Naive thymus-derived CD4-positive, alpha-beta T cell (primary cell): ENCODE measurements around the gene PIK3R2. TPM values are rescaled to one million over a fixed set of nuclear protein-coding genes. Genes with fewer than 3 reads are reported as not detected.
"Not testable (repeated sequence)": the region's sequence is repeated elsewhere in the genome, so short reads cannot be mapped to it uniquely, and the experiment has no call there.

Experiments used
- ATAC-seq: fragments of 150-1000 bp; cut with Tn5 transposase; 2 replicates; pipeline ENCODE4 v1.10.0; 2021; ENCODE audit warnings: mild to moderate bottlenecking, moderate library complexity
- CTCF ChIA-PET: fragments of 350-600 bp; sonication (Branson Sonifier 250); formaldehyde crosslinking; loops from one replicate; lab custom pipeline; 2021; ENCODE audit warnings: antibody characterized with exemption; lab: Charles Lee
- POLR2A ChIA-PET: fragments of 350-600 bp; sonication (Branson Sonifier 250); formaldehyde crosslinking; loops from one replicate; lab custom pipeline; 2021; ENCODE audit warnings: antibody characterized with exemption, inconsistent platforms; lab: Charles Lee
- DNase-seq, 9 donors: peaks; one replicate each; pipeline versions ENCODE4 v3.0.0 to v3.0.0-alpha.2; 2020 to 2022; ENCODE audit warnings: mixed read lengths in 1 of 9
- H3K27ac ChIP-seq: one replicate; pipeline ENCODE4 v1.7.0; 2013; ENCODE audit warnings: mild to moderate bottlenecking, low read depth, low read length, moderate library complexity
- H3K27me3 ChIP-seq, 2 donors: one replicate each; pipeline ENCODE4 v1.7.0; 2013; ENCODE audit warnings: low read length in 2 of 2, mild to moderate bottlenecking in 2 of 2, moderate library complexity in 2 of 2; ENCODE audit not compliant: control insufficient read depth in 2 of 2, insufficient read depth in 2 of 2
- H3K36me3 ChIP-seq, 3 experiments: 1 replicate in 2 of 3; 2 replicates in 1 of 3; pipeline ENCODE4 v1.7.0; 2013; ENCODE audit warnings: low read length in 3 of 3, mild to moderate bottlenecking in 3 of 3, moderate library complexity in 1 of 3; ENCODE audit not compliant: insufficient read depth in 3 of 3, control insufficient read depth in 2 of 3
- H3K4me1 ChIP-seq, 2 donors: one replicate each; pipeline ENCODE4 v1.7.0; 2013; ENCODE audit warnings: low read length in 2 of 2, mild to moderate bottlenecking in 2 of 2, moderate library complexity in 1 of 2; ENCODE audit not compliant: control insufficient read depth in 2 of 2, insufficient read depth in 2 of 2
- H3K4me3 ChIP-seq: 2 replicates; pipeline ENCODE4 v1.7.0; 2013; ENCODE audit warnings: mild to moderate bottlenecking, low read length
- H3K9me3 ChIP-seq, 3 experiments: 1 replicate in 2 of 3; 2 replicates in 1 of 3; pipeline ENCODE4 v1.7.0; 2013; ENCODE audit warnings: low read length in 3 of 3; ENCODE audit not compliant: control insufficient read depth in 2 of 3
- H3K27ac Mint-ChIP-seq, 9 donors: one replicate each; pipeline ENCODE4 v1.8.0; 2020 to 2022; ENCODE audit warnings: mixed read lengths in 9 of 9, mild to moderate bottlenecking in 8 of 9, moderate library complexity in 5 of 9, inconsistent platforms in 2 of 9
- H3K27me3 Mint-ChIP-seq, 5 donors: one replicate each; pipeline ENCODE4 v1.8.0; 2021 to 2022; ENCODE audit warnings: mixed read lengths in 5 of 5, mild to moderate bottlenecking in 1 of 5
- H3K36me3 Mint-ChIP-seq, 5 donors: one replicate each; pipeline ENCODE4 v1.8.0; 2020 to 2022; ENCODE audit warnings: mixed read lengths in 5 of 5, mild to moderate bottlenecking in 3 of 5, inconsistent platforms in 1 of 5
- H3K4me1 Mint-ChIP-seq, 7 donors: one replicate each; pipeline ENCODE4 v1.8.0; 2020 to 2022; ENCODE audit warnings: mixed read lengths in 7 of 7, mild to moderate bottlenecking in 3 of 7, inconsistent platforms in 1 of 7
- H3K4me3 Mint-ChIP-seq, 10 donors: one replicate each; pipeline ENCODE4 v1.8.0; 2020 to 2022; ENCODE audit warnings: mild to moderate bottlenecking in 10 of 10, mixed read lengths in 10 of 10, moderate library complexity in 6 of 10, inconsistent platforms in 2 of 10
- H3K9me3 Mint-ChIP-seq, 11 donors: one replicate each; pipeline ENCODE4 v1.8.0; 2020 to 2022; ENCODE audit warnings: mixed read lengths in 11 of 11, mild to moderate bottlenecking in 4 of 11, inconsistent platforms in 1 of 11, moderate library complexity in 1 of 11
- intact Hi-C, 2 donors: fragments of 100-400 bp; cut with micrococcal nuclease; formaldehyde crosslinking; loops; one replicate each; pipeline ENCODE4 v1.15.1; 2023
- polyA plus RNA-seq, 2 donors: library from polyadenylated mRNA; unstranded; fragments of 300-500 nt; fragmentation: Illumina TruSeq; gene quantifications; one replicate each; pipeline ENCODE4 v1.2.3, GENCODE V29; 2021
- total RNA-seq, 6 experiments: library from RNA in 5 of 6; stranded (reverse) in 5 of 6; gene quantifications; 1 replicate in 5 of 6; 2 replicates in 1 of 6; pipeline ENCODE4 v1.2.3 and lab custom pipeline; 2021 to 2026

PIK3R2 gene
- total and polyA plus RNA-seq, 7 experiments from 2014 or later, result 2.2 to 24.6 (median 12.7) TPM

DNA sequence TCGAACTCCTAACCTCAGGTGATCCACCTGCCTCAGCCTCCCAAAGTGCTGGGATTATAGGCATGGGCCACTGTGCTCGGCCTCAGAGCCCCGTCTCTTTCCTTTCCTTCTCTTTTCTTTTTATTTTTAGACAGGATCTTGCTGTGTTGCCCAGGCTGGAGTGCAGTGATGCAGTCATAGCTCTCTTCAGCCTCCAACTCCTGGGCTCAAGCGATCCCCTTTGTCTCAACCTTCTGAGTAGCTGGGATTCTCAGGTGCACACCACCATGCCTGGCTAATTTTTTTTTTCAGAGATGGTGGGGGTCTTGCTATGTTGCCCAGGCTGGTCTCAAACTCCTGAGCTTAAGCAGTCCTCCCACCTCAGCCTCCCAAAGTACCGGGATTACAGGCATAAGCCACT, 56.9 kb downstream of the PIK3R2 start:
- peaks cover 0 to 16% (median 11%) of the 10 kb centered on the region in 5 donors for H3K27me3 Mint-ChIP-seq
- not testable (repeated sequence) for H3K9me3 ChIP-seq, DNase-seq, H3K4me1 Mint-ChIP-seq, H3K27ac Mint-ChIP-seq, ATAC-seq, H3K4me1 ChIP-seq, H3K27me3 ChIP-seq, H3K36me3 Mint-ChIP-seq, H3K4me3 ChIP-seq, H3K27ac ChIP-seq, H3K4me3 Mint-ChIP-seq, H3K9me3 Mint-ChIP-seq, H3K36me3 ChIP-seq
- intact Hi-C loops, result loop anchor here in 1 of 2 donors (2.0 kb wide), 1 partner anchor 201 kb away; no protein-coding TSS in a partner anchor
- ChIA-PET POLR2A (interaction anchor here (0.6 kb wide), 1 partner anchor 10 kb away, joined by 3 read pairs; no protein-coding TSS in a partner anchor), CTCF (interaction anchor here (1.3 to 1.8 kb wide), 3 partner anchors 40 to 201 kb away, joined by 4 to 5 read pairs (median 4); no protein-coding TSS in a partner anchor)

DNA sequence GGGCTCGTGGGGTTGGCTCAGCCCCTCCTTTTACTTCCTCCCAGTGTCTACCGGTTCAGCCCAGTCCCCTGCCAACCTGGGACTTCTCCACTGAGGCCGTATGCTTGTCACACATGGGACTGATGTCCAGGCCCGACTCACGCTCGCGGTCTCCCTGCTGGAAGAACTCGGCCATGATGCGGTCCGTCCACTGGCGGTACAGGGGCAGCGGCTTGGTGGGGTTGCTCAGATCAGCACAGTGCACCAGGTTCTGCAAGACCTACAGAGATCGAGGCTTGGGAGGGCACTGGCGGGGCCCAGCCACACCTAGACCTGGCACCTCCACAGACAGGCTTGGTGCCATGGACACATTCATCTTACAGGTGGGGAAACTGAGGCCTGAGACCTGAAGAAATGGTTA, 58.7 kb downstream of the PIK3R2 start:
- Histone ChIP-seq H3K27ac (no peak overlapping the region), H3K27me3 (no peaks in the 10 kb centered on the region), H3K4me3 (no peak overlapping the region), H3K9me3 (no peaks in the 10 kb centered on the region), H3K36me3 (no peaks in the 10 kb centered on the region), H3K4me1 (no peaks in the 10 kb centered on the region)
- no peaks in the 10 kb centered on the region for H3K4me1 Mint-ChIP-seq
- no peak for DNase-seq
- no peak overlapping the region for H3K27ac Mint-ChIP-seq
- H3K9me3 Mint-ChIP-seq, result no peaks in the 10 kb centered on the region
- ChIA-PET POLR2A (interaction anchor here (0.6 kb wide), 2 partner anchors 147 to 261 kb away, joined by 3 read pairs; no protein-coding TSS in a partner anchor), CTCF (interaction anchor here (0.7 kb wide), 1 partner anchor 1088 kb away, joined by 6 read pairs; no protein-coding TSS in a partner anchor)
- no peaks in the 10 kb centered on the region for H3K36me3 Mint-ChIP-seq
- ATAC-seq, result no peak
- H3K27me3 Mint-ChIP-seq, result peaks cover 0 to 19% (median 11%) of the 10 kb centered on the region in 5 donors
- H3K4me3 Mint-ChIP-seq, result no peak overlapping the region
- intact Hi-C loops, result no loop called here

DNA sequence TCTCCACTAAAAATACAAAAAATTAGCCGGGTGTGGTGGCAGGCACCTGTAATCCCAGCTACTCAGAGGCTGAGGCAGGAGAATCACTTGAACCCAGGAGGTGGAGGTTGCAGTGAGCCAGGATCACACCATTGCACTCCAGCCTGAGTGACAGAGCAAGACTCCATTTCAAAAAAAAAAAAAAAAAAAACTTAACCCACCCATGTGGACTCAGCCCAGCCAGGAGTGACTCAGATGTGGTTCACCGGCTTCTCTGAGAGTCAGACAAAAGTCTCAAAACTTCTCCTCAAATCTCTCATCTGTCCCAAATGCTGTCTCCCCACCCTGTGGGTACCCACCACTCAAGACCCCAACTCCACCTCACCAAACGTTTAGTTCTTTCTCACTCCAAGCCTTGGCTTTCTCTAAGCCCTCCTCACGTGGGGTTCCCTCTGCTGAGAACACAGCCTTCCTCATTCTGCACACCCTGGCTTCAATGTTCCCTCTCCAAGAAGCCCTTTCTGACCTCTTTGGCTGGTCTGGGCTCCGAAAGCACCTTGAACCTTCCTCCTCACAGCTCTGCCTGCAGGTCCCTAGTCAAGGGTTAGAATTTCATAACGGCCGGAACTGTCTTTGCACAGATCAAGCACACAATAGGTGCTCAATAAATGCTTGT, 61.9 kb downstream of the PIK3R2 start:
- Mint-ChIP-seq H3K4me3 (no peak overlapping the region), H3K9me3 (no peaks in the 10 kb centered on the region), H3K36me3 (no peaks in the 10 kb centered on the region), H3K27me3 (peaks cover 0 to 12% (median 8%) of the 10 kb centered on the region in 5 donors), H3K27ac (no peak overlapping the region), H3K4me1 (no peaks in the 10 kb centered on the region)
- Histone ChIP-seq H3K4me3 (no peak overlapping the region), H3K27me3 (no peaks in the 10 kb centered on the region), H3K4me1 (no peaks in the 10 kb centered on the region), H3K9me3 (no peaks in the 10 kb centered on the region), H3K27ac (no peak overlapping the region), H3K36me3 (no peaks in the 10 kb centered on the region)
- POLR2A ChIA-PET, result no interaction called here
- intact Hi-C loops, result no loop called here
- DNase-seq, result no peak
- ATAC-seq, result no peak
- CTCF ChIA-PET, result interaction anchor here (0.7 kb wide), 1 partner anchor 20 kb away, joined by 3 read pairs; no protein-coding TSS in a partner anchor

- ChIA-PET CTCF (no interaction called here), POLR2A (no interaction called here)
- H3K9me3 Mint-ChIP-seq, result no peaks in the 10 kb centered on the region
- H3K27me3 ChIP-seq, result no peaks in the 10 kb centered on the region
- no peak overlapping the region for H3K4me3 Mint-ChIP-seq
- DNase-seq (no peak), ATAC-seq (no peak)
- H3K27me3 Mint-ChIP-seq, result peaks cover 4 to 19% (median 8%) of the 10 kb centered on the region in 5 donors
- no peak overlapping the region for H3K27ac Mint-ChIP-seq
- intact Hi-C loops, result no loop called here
- H3K9me3 ChIP-seq, result no peaks in the 10 kb centered on the region
- H3K4me1 Mint-ChIP-seq, result peaks cover 0 to 7% (median 3%) of the 10 kb centered on the region in 7 donors
- H3K36me3 ChIP-seq, result no peaks in the 10 kb centered on the region
- no peak overlapping the region for H3K4me3 ChIP-seq
- no peak overlapping the region for H3K27ac ChIP-seq
- H3K36me3 Mint-ChIP-seq, result no peaks in the 10 kb centered on the region
- H3K4me1 ChIP-seq, result no peaks in the 10 kb centered on the region
Observed at GRCh38 chr19:18216789-18217188, 63.8 kb downstream of the PIK3R2 start.

GRCh38 chr19:18218159-18218558, 65.2 kb downstream of the PIK3R2 start:
- H3K4me1 ChIP-seq, result no peaks in the 10 kb centered on the region
- no peaks in the 10 kb centered on the region for H3K27me3 ChIP-seq
- no peak for ATAC-seq
- H3K9me3 Mint-ChIP-seq, result no peaks in the 10 kb centered on the region
- H3K9me3 ChIP-seq, result no peaks in the 10 kb centered on the region
- no peak overlapping the region for H3K27ac ChIP-seq
- CTCF ChIA-PET, result no interaction called here
- H3K4me3 ChIP-seq, result no peak overlapping the region
- H3K36me3 Mint-ChIP-seq, result no peaks in the 10 kb centered on the region
- peaks cover 0 to 7% (median 3%) of the 10 kb centered on the region in 7 donors for H3K4me1 Mint-ChIP-seq
- no peak overlapping the region for H3K27ac Mint-ChIP-seq
- POLR2A ChIA-PET, result no interaction called here
- H3K4me3 Mint-ChIP-seq, result no peak overlapping the region
- intact Hi-C loops, result no loop called here
- H3K36me3 ChIP-seq, result no peaks in the 10 kb centered on the region
- peaks cover 8 to 28% (median 17%) of the 10 kb centered on the region in 5 donors for H3K27me3 Mint-ChIP-seq
- DNase-seq, result no peak

DNA sequence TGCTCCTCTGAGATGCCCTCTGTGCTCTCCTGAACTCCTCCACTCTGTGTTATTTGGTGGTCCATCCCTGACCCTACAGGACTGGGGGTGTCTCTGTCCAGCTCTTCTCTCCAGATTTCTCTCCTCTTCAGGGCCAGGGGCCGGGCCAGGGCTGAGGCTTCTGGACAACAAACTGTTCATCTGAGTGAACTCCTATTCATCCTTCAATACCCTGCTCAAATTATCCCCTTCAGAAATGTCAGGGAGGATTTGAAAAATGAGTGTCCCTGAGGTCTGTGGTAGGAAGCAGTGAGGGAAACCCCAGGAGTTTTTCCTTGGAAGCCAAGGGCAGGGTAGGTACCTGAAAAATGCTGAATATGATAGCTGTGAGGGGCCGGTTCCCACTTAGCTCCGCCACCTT, 65.6 kb downstream of the PIK3R2 start:
- H3K27ac ChIP-seq, result no peak overlapping the region
- ChIA-PET POLR2A (no interaction called here), CTCF (interaction anchor here (0.9 kb wide), 1 partner anchor 30 kb away, joined by 3 read pairs; no protein-coding TSS in a partner anchor)
- H3K27me3 Mint-ChIP-seq, result peaks cover 8 to 28% (median 17%) of the 10 kb centered on the region in 5 donors
- H3K36me3 Mint-ChIP-seq, result no peaks in the 10 kb centered on the region
- no peak overlapping the region for H3K4me3 Mint-ChIP-seq
- intact Hi-C loops, result no loop called here
- H3K27ac Mint-ChIP-seq, result no peak overlapping the region
- DNase-seq (no peak), ATAC-seq (no peak)
- no peaks in the 10 kb centered on the region for H3K4me1 ChIP-seq
- H3K9me3 Mint-ChIP-seq, result peaks cover 0 to 2% (median 0%) of the 10 kb centered on the region in 11 donors
- H3K36me3 ChIP-seq, result no peaks in the 10 kb centered on the region
- H3K9me3 ChIP-seq, result no peaks in the 10 kb centered on the region
- H3K4me3 ChIP-seq, result no peak overlapping the region
- H3K27me3 ChIP-seq, result peaks cover 0 to under 1% of the 10 kb centered on the region in 2 donors
- H3K4me1 Mint-ChIP-seq, result peaks cover 0 to 7% (median 3%) of the 10 kb centered on the region in 7 donors
